SK-N-SH (cell line): ENCODE data around the gene C9. TPM values are rescaled to one million over a fixed set of nuclear protein-coding genes. Genes with fewer than 3 reads are reported as not detected.

ENCODE experiments used
- CTCF ChIA-PET: fragments of 300-600, 350-600 bp; formaldehyde crosslinking; extraction: SDS; loops from one replicate; lab custom pipeline; 2021; lab: Yijun Ruan, JAX
- POLR2A ChIA-PET: fragments of 350-600 bp; sonication (Branson Sonifier 250); formaldehyde crosslinking; extraction: SDS; loops from one replicate; lab custom pipeline; 2020; ENCODE audit warnings: antibody characterized with exemption, inconsistent platforms; lab: Yijun Ruan, JAX
- DNase-seq: peaks from one replicate; pipeline ENCODE4 v3.0.0; 2012
- H2AFZ ChIP-seq: fragments of 200-600 bp; sonication (generic); 2 replicates; pipeline ENCODE4 v1.8.1; 2016; ENCODE audit warnings: antibody characterized with exemption, mild to moderate bottlenecking, low read depth
- H3F3A ChIP-seq: fragments of 200-600 bp; sonication (generic); replicated peaks from 2 replicates; pipeline ENCODE3; 2016; ENCODE audit warnings: antibody characterized with exemption, mild to moderate bottlenecking; ENCODE audit not compliant: insufficient read depth
- H3K27ac ChIP-seq, 2 experiments: fragments of 200-500 bp in 1 of 2; fragments of 200-600 bp in 1 of 2; sonication (Bioruptor generic) in 1 of 2; sonication (generic), shearing (Covaris generic) in 1 of 2; 2 replicates each; pipeline versions ENCODE4 v1.5.1 to v1.6.1; 2014 to 2016; ENCODE audit warnings: low read depth in 2 of 2, inconsistent platforms in 1 of 2, low read length in 1 of 2, mild to moderate bottlenecking in 1 of 2, mixed read lengths in 1 of 2
- H3K27me3 ChIP-seq: fragments of 200-600 bp; sonication (generic), shearing (Covaris generic); 2 replicates; pipeline ENCODE4 v1.6.1; 2016; ENCODE audit warnings: mixed run types; ENCODE audit not compliant: insufficient read depth
- H3K36me3 ChIP-seq, 2 experiments: fragments of 200-500 bp in 1 of 2; fragments of 200-600 bp in 1 of 2; sonication (Bioruptor generic) in 1 of 2; sonication (generic) in 1 of 2; replicated peaks in 1 of 2; 2 replicates each; pipeline versions ENCODE3 to v1.5.1; 2014 to 2016; ENCODE audit warnings: low read length in 1 of 2, mild to moderate bottlenecking in 1 of 2; ENCODE audit not compliant: insufficient read depth in 2 of 2, control insufficient read depth in 1 of 2
- H3K4me1 ChIP-seq, 2 experiments: fragments of 200-500 bp in 1 of 2; fragments of 200-600 bp in 1 of 2; sonication (Bioruptor generic) in 1 of 2; sonication (generic), shearing (Covaris generic) in 1 of 2; 2 replicates each; pipeline versions ENCODE4 v1.5.1 to v1.6.1; 2014 to 2016; ENCODE audit warnings: low read depth in 1 of 2, low read length in 1 of 2, mixed run types in 1 of 2; ENCODE audit not compliant: insufficient read depth in 2 of 2, control insufficient read depth in 1 of 2
- H3K4me2 ChIP-seq: fragments of 200-600 bp; sonication (generic), shearing (Covaris generic); 2 replicates; pipeline ENCODE4 v1.6.1; 2017; ENCODE audit warnings: mixed run types
- H3K4me3 ChIP-seq, 2 experiments: fragments of 200-500 bp in 1 of 2; fragments of 200-600 bp in 1 of 2; sonication (Bioruptor generic) in 1 of 2; sonication (generic), shearing (Covaris generic) in 1 of 2; 2 replicates each; pipeline versions ENCODE4 v1.5.1 to v1.8.1; 2014 to 2016; ENCODE audit warnings: low read depth in 2 of 2, inconsistent platforms in 1 of 2, low read length in 1 of 2, mild to moderate bottlenecking in 1 of 2, mixed read lengths in 1 of 2, moderate library complexity in 1 of 2
- H3K79me2 ChIP-seq: fragments of 200-600 bp; sonication (generic); 2 replicates; pipeline ENCODE4 v1.8.1; 2017; ENCODE audit warnings: mild to moderate bottlenecking; ENCODE audit not compliant: insufficient read depth
- H3K9ac ChIP-seq: fragments of 200-600 bp; sonication (generic); 2 replicates; pipeline ENCODE4 v1.6.1; 2017; ENCODE audit warnings: mixed run types
- H3K9me2 ChIP-seq: fragments of 200-600 bp; sonication (generic); 2 replicates; pipeline ENCODE4 v1.6.1; 2017; ENCODE audit warnings: mixed run types
- H3K9me3 ChIP-seq: fragments of 200-600 bp; sonication (generic); 2 replicates; pipeline ENCODE4 v1.6.1; 2017; ENCODE audit warnings: mixed run types, mild to moderate bottlenecking, moderate library complexity
- H4K20me1 ChIP-seq: fragments of 200-600 bp; sonication (generic); 2 replicates; pipeline ENCODE4 v1.6.1; 2017; ENCODE audit warnings: mild to moderate bottlenecking, mixed run types; ENCODE audit not compliant: insufficient read depth
- CHD2 ChIP-seq: fragments of 150-350 bp; IDR thresholded peaks from 2 replicates; pipeline ENCODE4 v1.6.1; 2018; ENCODE audit warnings: low read length; ENCODE audit not compliant: partially characterized antibody
- ELF1 ChIP-seq: IDR thresholded peaks from 2 replicates; pipeline ENCODE4 v1.4.0; 2012
- EP300 ChIP-seq, 2 experiments: IDR thresholded peaks; 2 replicates each; pipeline versions ENCODE4 v1.4.0 to v1.6.1; 2012; ENCODE audit warnings: borderline replicate concordance in 1 of 2, low read depth in 1 of 2, low read length in 1 of 2
- EZH2phosphoT487 ChIP-seq: fragments of 200-600 bp; sonication (generic); IDR thresholded peaks from 2 replicates; pipeline ENCODE4 v1.6.1; 2017; ENCODE audit warnings: low read depth, mixed run types, mild to moderate bottlenecking, antibody characterized with exemption, moderate library complexity, borderline replicate concordance
- FOSL2 ChIP-seq: IDR thresholded peaks from 2 replicates; pipeline ENCODE4 v1.4.0; 2012; ENCODE audit warnings: low read depth, mild to moderate bottlenecking, moderate library complexity, borderline replicate concordance
- FOXM1 ChIP-seq: IDR thresholded peaks from 2 replicates; pipeline ENCODE4 v1.4.0; 2012; ENCODE audit warnings: low read depth, mild to moderate bottlenecking
- MEF2A ChIP-seq: IDR thresholded peaks from 2 replicates; pipeline ENCODE4 v1.4.0; 2012; ENCODE audit warnings: low read depth, borderline replicate concordance
- MXI1 ChIP-seq: IDR thresholded peaks from 2 replicates; pipeline ENCODE4 v1.6.1; 2012; ENCODE audit warnings: mild to moderate bottlenecking, low read depth, low read length, improper control_type of control experiment
- NRF1 ChIP-seq: IDR thresholded peaks from 2 replicates; pipeline ENCODE4 v1.6.1; 2012; ENCODE audit warnings: low read depth, mild to moderate bottlenecking, low read length
- POLR2AphosphoS5 ChIP-seq: IDR thresholded peaks from 2 replicates; pipeline ENCODE4 v1.6.1; 2012; ENCODE audit warnings: low read depth, low read length
- RAD21 ChIP-seq: IDR thresholded peaks from 2 replicates; pipeline ENCODE4 v1.6.1; 2012; ENCODE audit warnings: mild to moderate bottlenecking, low read length
- TCF12 ChIP-seq: IDR thresholded peaks from 2 replicates; pipeline ENCODE4 v1.4.0; 2012
- TEAD4 ChIP-seq: IDR thresholded peaks from 2 replicates; pipeline ENCODE4 v1.4.0; 2012; ENCODE audit warnings: mild to moderate bottlenecking, borderline replicate concordance; ENCODE audit not compliant: insufficient read depth
- YY1 ChIP-seq: IDR thresholded peaks from 2 replicates; pipeline ENCODE4 v1.4.0; 2012; ENCODE audit warnings: low read depth, mild to moderate bottlenecking
- WGBS: methylation state at CpG from one replicate; pipeline ENCODE4 v1.1.6; 2017; ENCODE audit warnings: low lambda C conversion rate; 5-methylcytosine and 5-hydroxymethylcytosine counted together
- polyA plus RNA-seq, 3 experiments: library from polyadenylated mRNA; depleted of rRNA; stranded (reverse); fragments of >200 nt; gene quantifications; 2 replicates each; pipeline ENCODE4 v1.2.3, GENCODE V29; 2012
- TF ChIP-seq, protein P1 (sequence below): IDR thresholded peaks from 2 replicates; pipeline ENCODE4 v1.4.0; 2012; ENCODE audit warnings: low read depth, borderline replicate concordance
- TF ChIP-seq, protein P2 (sequence below): fragments of 150-350 bp; IDR thresholded peaks from 2 replicates; pipeline ENCODE4 v1.6.1; 2016; ENCODE audit warnings: mild to moderate bottlenecking, low read depth, low read length
- TF ChIP-seq, protein P3 (sequence below): fragments of 150-350 bp; IDR thresholded peaks from 2 replicates; pipeline ENCODE4 v1.6.1; 2017; ENCODE audit warnings: antibody characterized with exemption, low read length, low read depth, borderline replicate concordance
- TF ChIP-seq, protein P4 (sequence below): IDR thresholded peaks from 2 replicates; pipeline ENCODE4 v1.4.0; 2012; ENCODE audit warnings: low read depth, borderline replicate concordance
- TF ChIP-seq, protein P5 (sequence below): fragments of 200-600 bp; sonication (generic); IDR thresholded peaks from 2 replicates; pipeline ENCODE4 v1.6.1; 2017; ENCODE audit warnings: antibody characterized with exemption, mild to moderate bottlenecking, moderate library complexity

The C9 gene
- polyA plus RNA-seq, 1 of the 3 experiments (the other 2 are of a cell fraction): not detected

DNA sequence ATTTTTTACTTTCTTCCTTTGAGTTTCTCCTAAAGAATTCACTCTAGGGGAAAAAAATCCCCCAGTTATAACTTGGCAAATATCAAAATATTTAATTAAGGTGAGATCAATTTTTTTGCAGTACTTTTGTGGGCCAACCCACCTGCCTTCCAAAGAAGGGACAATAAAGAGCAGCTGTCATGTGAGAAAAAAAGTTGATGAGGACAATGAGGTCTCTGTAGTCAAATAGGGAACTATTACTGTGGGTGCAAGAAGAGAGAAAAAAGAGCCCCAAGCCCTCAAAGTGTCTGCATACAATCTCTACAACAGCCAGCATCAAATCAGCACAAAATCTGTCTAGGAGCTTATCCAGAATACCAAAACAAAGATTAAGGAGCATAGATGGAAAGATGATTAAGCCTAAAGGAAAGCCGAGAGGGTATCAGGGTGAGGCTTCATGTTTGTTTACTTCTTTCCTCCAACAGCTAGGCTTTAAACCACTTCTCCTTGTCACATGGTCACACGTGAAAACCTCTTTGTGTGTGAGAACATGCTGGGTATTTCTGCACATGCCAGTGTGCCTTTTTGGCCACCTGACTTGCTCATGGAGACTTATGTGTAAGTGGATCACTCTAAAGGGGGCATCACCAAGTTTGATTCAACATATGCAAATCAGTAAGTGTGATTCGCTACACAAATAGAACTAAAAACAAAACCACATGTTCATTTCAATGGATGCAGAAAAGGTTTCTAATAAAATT, 125.8 kb downstream of the C9 start:
- Histone ChIP-seq H3K9ac (no peak overlapping the region), H3K9me3 (no peaks in the 10 kb centered on the region), H3K9me2 (no peaks in the 10 kb centered on the region), H3K27ac (no peak overlapping the region), H3K36me3 (no peaks in the 10 kb centered on the region), H3K4me3 (no peak overlapping the region), H3K79me2 (no peaks in the 10 kb centered on the region), H4K20me1 (no peaks in the 10 kb centered on the region), H3F3A (no peaks in the 10 kb centered on the region), H3K4me1 (no peaks in the 10 kb centered on the region), H3K27me3 (no peaks in the 10 kb centered on the region; the same call in 1 of the 2 replicates), H2AFZ (no peak overlapping the region), H3K4me2 (no peak overlapping the region)
- TF ChIP-seq RAD21 (no peak), POLR2AphosphoS5 (no peak), FOXM1 (no peak), NRF1 (no peak), MXI1 (no peak), CHD2 (no peak), TEAD4 (no peak), FOSL2 (no peak), EZH2phosphoT487 (no peak), YY1 (no peak), TCF12 (no peak), EP300 (IDR thresholded peaks at IDR 0.05; ENCODE audit: borderline replicate concordance in 1 of 2, low read depth in 1 of 2, low read length in 1 of 2) (no peak), ELF1 (no peak), MEF2A (no peak)
- TF ChIP-seq, protein P1, sequence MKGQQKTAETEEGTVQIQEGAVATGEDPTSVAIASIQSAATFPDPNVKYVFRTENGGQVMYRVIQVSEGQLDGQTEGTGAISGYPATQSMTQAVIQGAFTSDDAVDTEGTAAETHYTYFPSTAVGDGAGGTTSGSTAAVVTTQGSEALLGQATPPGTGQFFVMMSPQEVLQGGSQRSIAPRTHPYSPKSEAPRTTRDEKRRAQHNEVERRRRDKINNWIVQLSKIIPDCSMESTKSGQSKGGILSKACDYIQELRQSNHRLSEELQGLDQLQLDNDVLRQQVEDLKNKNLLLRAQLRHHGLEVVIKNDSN: no peak
- TF ChIP-seq, protein P2, sequence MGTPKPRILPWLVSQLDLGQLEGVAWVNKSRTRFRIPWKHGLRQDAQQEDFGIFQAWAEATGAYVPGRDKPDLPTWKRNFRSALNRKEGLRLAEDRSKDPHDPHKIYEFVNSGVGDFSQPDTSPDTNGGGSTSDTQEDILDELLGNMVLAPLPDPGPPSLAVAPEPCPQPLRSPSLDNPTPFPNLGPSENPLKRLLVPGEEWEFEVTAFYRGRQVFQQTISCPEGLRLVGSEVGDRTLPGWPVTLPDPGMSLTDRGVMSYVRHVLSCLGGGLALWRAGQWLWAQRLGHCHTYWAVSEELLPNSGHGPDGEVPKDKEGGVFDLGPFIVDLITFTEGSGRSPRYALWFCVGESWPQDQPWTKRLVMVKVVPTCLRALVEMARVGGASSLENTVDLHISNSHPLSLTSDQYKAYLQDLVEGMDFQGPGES: no peak
- TF ChIP-seq, protein P3, sequence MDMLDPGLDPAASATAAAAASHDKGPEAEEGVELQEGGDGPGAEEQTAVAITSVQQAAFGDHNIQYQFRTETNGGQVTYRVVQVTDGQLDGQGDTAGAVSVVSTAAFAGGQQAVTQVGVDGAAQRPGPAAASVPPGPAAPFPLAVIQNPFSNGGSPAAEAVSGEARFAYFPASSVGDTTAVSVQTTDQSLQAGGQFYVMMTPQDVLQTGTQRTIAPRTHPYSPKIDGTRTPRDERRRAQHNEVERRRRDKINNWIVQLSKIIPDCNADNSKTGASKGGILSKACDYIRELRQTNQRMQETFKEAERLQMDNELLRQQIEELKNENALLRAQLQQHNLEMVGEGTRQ: no peak
- TF ChIP-seq, protein P4, sequence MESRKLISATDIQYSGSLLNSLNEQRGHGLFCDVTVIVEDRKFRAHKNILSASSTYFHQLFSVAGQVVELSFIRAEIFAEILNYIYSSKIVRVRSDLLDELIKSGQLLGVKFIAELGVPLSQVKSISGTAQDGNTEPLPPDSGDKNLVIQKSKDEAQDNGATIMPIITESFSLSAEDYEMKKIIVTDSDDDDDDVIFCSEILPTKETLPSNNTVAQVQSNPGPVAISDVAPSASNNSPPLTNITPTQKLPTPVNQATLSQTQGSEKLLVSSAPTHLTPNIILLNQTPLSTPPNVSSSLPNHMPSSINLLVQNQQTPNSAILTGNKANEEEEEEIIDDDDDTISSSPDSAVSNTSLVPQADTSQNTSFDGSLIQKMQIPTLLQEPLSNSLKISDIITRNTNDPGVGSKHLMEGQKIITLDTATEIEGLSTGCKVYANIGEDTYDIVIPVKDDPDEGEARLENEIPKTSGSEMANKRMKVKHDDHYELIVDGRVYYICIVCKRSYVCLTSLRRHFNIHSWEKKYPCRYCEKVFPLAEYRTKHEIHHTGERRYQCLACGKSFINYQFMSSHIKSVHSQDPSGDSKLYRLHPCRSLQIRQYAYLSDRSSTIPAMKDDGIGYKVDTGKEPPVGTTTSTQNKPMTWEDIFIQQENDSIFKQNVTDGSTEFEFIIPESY: no peak
- TF ChIP-seq, protein P5, sequence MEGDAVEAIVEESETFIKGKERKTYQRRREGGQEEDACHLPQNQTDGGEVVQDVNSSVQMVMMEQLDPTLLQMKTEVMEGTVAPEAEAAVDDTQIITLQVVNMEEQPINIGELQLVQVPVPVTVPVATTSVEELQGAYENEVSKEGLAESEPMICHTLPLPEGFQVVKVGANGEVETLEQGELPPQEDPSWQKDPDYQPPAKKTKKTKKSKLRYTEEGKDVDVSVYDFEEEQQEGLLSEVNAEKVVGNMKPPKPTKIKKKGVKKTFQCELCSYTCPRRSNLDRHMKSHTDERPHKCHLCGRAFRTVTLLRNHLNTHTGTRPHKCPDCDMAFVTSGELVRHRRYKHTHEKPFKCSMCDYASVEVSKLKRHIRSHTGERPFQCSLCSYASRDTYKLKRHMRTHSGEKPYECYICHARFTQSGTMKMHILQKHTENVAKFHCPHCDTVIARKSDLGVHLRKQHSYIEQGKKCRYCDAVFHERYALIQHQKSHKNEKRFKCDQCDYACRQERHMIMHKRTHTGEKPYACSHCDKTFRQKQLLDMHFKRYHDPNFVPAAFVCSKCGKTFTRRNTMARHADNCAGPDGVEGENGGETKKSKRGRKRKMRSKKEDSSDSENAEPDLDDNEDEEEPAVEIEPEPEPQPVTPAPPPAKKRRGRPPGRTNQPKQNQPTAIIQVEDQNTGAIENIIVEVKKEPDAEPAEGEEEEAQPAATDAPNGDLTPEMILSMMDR: no peak
- ChIA-PET POLR2A (no interaction called here), CTCF (no interaction called here)
- DNase-seq: no peak
- WGBS: 4% methylated on average over 3 of the region's 3 CpGs
